Measurements from ENCODE around the gene PTPRG. TPM values are rescaled to one million over a fixed set of nuclear protein-coding genes. Genes with fewer than 3 reads are reported as not detected.
"Not testable (repeated sequence)": the region's sequence is repeated elsewhere in the genome, so short reads cannot be mapped to it uniquely, and the experiment has no call there.

The PTPRG gene
- total RNA-seq, 1 donor from 2014 or later = 80.7 TPM

DNA sequence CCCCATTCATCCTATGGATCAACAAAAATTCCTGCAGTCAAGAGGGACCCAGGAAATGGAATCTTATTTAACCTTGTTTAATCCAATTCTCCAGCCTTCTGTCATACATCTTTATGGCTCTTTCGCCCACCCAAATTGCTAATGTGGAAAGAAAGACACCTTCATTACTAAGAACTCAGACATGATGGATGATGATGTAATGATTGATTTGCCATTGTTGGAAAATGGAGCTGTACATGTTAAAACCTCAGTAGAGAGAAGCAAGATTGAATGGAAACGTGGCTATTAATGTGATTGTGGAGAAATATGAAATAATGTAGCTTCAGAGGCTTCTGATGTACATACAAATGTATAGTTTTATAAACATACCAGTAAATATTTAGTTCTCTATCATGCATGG is 15.7 kb upstream of the PTPRG start:
- no peak for DNase-seq (ENCODE audit: low spot score)

GRCh38 chr3:61547625-61548024 is 13.7 kb upstream of the PTPRG start:
- Mint-ChIP-seq H3K4me3 (ENCODE audit: unreplicated experiment) (no peak overlapping the region), H3K27me3 (ENCODE audit: unreplicated experiment) (peaks cover 4% of the 10 kb centered on the region), H3K27ac (ENCODE audit: unreplicated experiment) (no peak overlapping the region)

More for the DNA sequence above, 15.7 kb upstream of the PTPRG start:
- peaks cover 4% of the 10 kb centered on the region for H3K27me3 Mint-ChIP-seq (ENCODE audit: unreplicated experiment)
- no peak overlapping the region for H3K4me3 Mint-ChIP-seq (ENCODE audit: unreplicated experiment)
- no peak for TF ChIP-seq CTCF (IDR thresholded peaks at IDR 0.05; ENCODE audit: unreplicated experiment)
- H3K9me3 Mint-ChIP-seq (ENCODE audit: unreplicated experiment) = no peaks in the 10 kb centered on the region
- peaks cover 4% of the 10 kb centered on the region for H3K4me1 Mint-ChIP-seq (ENCODE audit: unreplicated experiment)
- H3K36me3 Mint-ChIP-seq (ENCODE audit: low read depth, unreplicated experiment) = no peaks in the 10 kb centered on the region
- H3K27ac Mint-ChIP-seq (ENCODE audit: unreplicated experiment) = no peak overlapping the region

GRCh38 chr3:61552704-61553103 is 8.7 kb upstream of the PTPRG start:
- not testable (repeated sequence) for H3K27me3 Mint-ChIP-seq (ENCODE audit: unreplicated experiment); DNase-seq (ENCODE audit: low spot score); H3K4me3 Mint-ChIP-seq (ENCODE audit: unreplicated experiment); H3K36me3 Mint-ChIP-seq (ENCODE audit: low read depth, unreplicated experiment); H3K9me3 Mint-ChIP-seq (ENCODE audit: unreplicated experiment); H3K27ac Mint-ChIP-seq (ENCODE audit: unreplicated experiment)
- peaks cover 10% of the 10 kb centered on the region for H3K4me1 Mint-ChIP-seq (ENCODE audit: unreplicated experiment)

More at GRCh38 chr3:61547625-61548024, 13.7 kb upstream of the PTPRG start:
- TF ChIP-seq CTCF (IDR thresholded peaks at IDR 0.05; ENCODE audit: unreplicated experiment) = no peak
- H3K4me1 Mint-ChIP-seq (ENCODE audit: unreplicated experiment) = peaks cover 4% of the 10 kb centered on the region
- H3K36me3 Mint-ChIP-seq (ENCODE audit: low read depth, unreplicated experiment) = no peaks in the 10 kb centered on the region
- DNase-seq (ENCODE audit: low spot score) = no peak
- H3K9me3 Mint-ChIP-seq (ENCODE audit: unreplicated experiment) = no peaks in the 10 kb centered on the region

DNA sequence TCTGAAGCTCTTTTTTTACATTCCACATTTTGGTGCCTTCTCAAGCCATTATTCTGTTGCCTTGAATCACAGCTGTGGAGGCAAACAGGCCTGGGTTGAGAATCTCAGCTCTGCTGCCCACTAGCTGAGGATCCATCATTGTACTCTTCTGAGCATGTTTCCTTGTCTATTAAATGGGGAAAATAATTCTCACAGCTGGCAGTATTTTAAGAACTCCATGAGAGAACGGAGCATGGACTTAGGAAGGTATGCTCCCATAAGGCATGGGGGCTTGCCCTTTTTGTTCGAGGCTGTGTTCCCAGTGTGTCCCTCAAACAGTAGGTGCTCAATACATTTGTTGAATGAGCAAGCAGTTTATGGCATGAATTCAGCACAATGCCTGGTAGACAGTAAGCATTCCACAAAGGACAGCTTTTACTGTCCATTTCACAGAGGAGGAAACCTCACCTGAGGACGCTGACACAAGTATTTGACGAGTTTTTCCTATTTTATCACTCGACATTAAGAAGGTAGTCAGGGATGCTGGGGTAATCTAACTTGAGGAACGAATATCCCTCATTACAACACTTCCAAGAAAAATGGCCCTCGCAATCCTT is 2.1 kb upstream of the PTPRG start:
- peak; percentile 12 for DNase-seq (ENCODE audit: low spot score)
- H3K4me3 Mint-ChIP-seq (ENCODE audit: unreplicated experiment) = peak overlapping the region; percentile 93
- no peaks in the 10 kb centered on the region for H3K9me3 Mint-ChIP-seq (ENCODE audit: unreplicated experiment)
- peak overlapping the region; percentile 98 for H3K27ac Mint-ChIP-seq (ENCODE audit: unreplicated experiment)
- no peaks in the 10 kb centered on the region for H3K36me3 Mint-ChIP-seq (ENCODE audit: low read depth, unreplicated experiment)
- H3K27me3 Mint-ChIP-seq (ENCODE audit: unreplicated experiment) = peaks cover 9% of the 10 kb centered on the region
- H3K4me1 Mint-ChIP-seq (ENCODE audit: unreplicated experiment) = peaks cover 23% of the 10 kb centered on the region
- TF ChIP-seq CTCF (IDR thresholded peaks at IDR 0.05; ENCODE audit: unreplicated experiment) = no peak

DNA sequence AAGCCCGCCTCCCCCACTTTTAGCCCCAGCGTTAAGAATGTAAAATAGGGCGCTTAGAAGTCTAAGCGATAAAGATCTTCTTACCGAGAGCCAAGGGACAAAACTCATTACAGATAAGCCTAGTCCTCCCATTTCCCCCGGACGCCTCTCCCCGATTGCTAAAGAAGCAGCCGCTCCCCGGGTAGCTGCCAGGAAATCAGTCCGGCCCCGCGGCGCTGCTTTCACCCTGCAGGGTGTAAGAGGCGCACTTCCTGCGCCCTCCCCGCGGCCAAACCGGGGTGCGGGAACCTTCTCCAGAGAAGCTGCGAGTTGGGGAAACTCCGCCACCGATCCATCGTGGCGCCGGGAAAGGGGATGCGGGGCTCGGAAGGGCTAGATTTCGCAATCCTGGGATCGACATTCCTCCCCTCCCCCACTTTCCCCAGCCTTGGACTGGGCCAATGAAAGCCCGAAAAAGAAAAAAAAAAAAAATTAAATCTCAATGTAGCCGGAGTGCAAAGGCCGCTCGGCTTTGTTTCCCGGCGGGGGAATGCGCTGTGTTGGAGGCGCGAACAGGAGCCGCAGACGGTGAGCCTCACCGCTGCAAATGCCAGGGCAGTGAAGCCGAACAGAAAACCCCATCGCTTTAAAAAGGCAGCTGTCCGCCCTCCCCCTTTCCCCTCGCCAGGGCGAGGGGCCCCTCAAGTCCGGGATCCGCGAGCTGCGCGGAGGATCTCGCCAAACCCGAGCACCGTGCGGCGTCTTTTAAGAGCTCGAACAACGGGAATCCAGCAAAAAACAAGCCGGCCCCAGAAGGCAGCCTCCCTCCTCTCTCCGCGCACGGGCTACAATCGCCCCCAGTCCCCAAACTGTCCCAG is 626 bp upstream of the PTPRG start:
- no peaks in the 10 kb centered on the region for H3K9me3 Mint-ChIP-seq (ENCODE audit: unreplicated experiment)
- peaks cover 26% of the 10 kb centered on the region for H3K4me1 Mint-ChIP-seq (ENCODE audit: unreplicated experiment)

More for the DNA sequence above, 626 bp upstream of the PTPRG start:
- Mint-ChIP-seq H3K36me3 (ENCODE audit: low read depth, unreplicated experiment) (no peaks in the 10 kb centered on the region), H3K27ac (ENCODE audit: unreplicated experiment) (peak overlapping the region; percentile 98), H3K27me3 (ENCODE audit: unreplicated experiment) (peaks cover 10% of the 10 kb centered on the region), H3K4me3 (ENCODE audit: unreplicated experiment) (peak overlapping the region; percentile 93)
- no peak for TF ChIP-seq CTCF (IDR thresholded peaks at IDR 0.05; ENCODE audit: unreplicated experiment)
- DNase-seq (ENCODE audit: low spot score) = peak; percentile 78

All from endothelial cell (in vitro differentiated cells).